IMR-90 (cell line): ENCODE data around the gene FGB. TPM values are rescaled to one million over a fixed set of nuclear protein-coding genes. Genes with fewer than 3 reads are reported as not detected.

Source experiments
- ATAC-seq: fragments of 200-7000 bp; cut with Tn5 transposase; 2 replicates; pipeline ENCODE4 v1.9.1; 2020; ENCODE audit warnings: low read depth, mild to moderate bottlenecking, moderate library complexity
- BruUV-seq: library from RNA; stranded (reverse); fragments of 400-500 nt; replicated peaks from 2 replicates; lab custom pipeline; 2021; lab: Mats Ljungman, UMichigan
- CTCF ChIA-PET: fragments of 300-600 bp; formaldehyde crosslinking; extraction: SDS; loops from one replicate; lab custom pipeline; 2021; ENCODE audit warnings: antibody characterized with exemption; lab: Yijun Ruan, JAX
- POLR2A ChIA-PET: fragments of 300-600 bp; sonication (Branson Sonifier 250); formaldehyde crosslinking; loops from one replicate; lab custom pipeline; 2022; ENCODE audit warnings: antibody characterized with exemption; ENCODE audit not compliant: unreplicated experiment; lab: Charles Lee
- DNase-seq: peaks from one replicate; pipeline ENCODE4 v3.0.0; 2013
- H2AFZ ChIP-seq: replicated peaks from 2 replicates; pipeline ENCODE3; 2013; ENCODE audit warnings: low read length, mild to moderate bottlenecking; ENCODE audit not compliant: poor library complexity
- H2AK5ac ChIP-seq: 2 replicates; pipeline ENCODE4 v1.6.1; 2013; ENCODE audit warnings: low read depth, low read length, inconsistent platforms
- H2AK9ac ChIP-seq: replicated peaks from 2 replicates; pipeline ENCODE3; 2013; ENCODE audit warnings: mild to moderate bottlenecking, low read depth, low read length, moderate library complexity; ENCODE audit not compliant: poor library complexity
- H2BK120ac ChIP-seq: 2 replicates; pipeline ENCODE4 v1.6.1; 2013; ENCODE audit warnings: low read depth, low read length, inconsistent platforms
- H2BK15ac ChIP-seq: 3 replicates; pipeline ENCODE4 v1.6.1; 2013; ENCODE audit warnings: low read depth, low read length, inconsistent platforms
- H2BK20ac ChIP-seq: 2 replicates; pipeline ENCODE4 v1.6.1; 2013; ENCODE audit warnings: low read depth, mild to moderate bottlenecking, inconsistent platforms, low read length, moderate library complexity
- H2BK5ac ChIP-seq: 2 replicates; pipeline ENCODE4 v1.6.1; 2013; ENCODE audit warnings: mild to moderate bottlenecking, low read depth, low read length, inconsistent platforms; ENCODE audit not compliant: poor library complexity, severe bottlenecking
- H3K14ac ChIP-seq: replicated peaks from 2 replicates; pipeline ENCODE4 v1.6.1; 2013; ENCODE audit warnings: low read depth, low read length, inconsistent platforms
- H3K18ac ChIP-seq: 2 replicates; pipeline ENCODE4 v1.6.1; 2013; ENCODE audit warnings: low read depth, low read length, control low read depth
- H3K23ac ChIP-seq: 2 replicates; pipeline ENCODE4 v1.6.1; 2013; ENCODE audit warnings: low read depth, low read length, inconsistent platforms
- H3K27ac ChIP-seq: 2 replicates; pipeline ENCODE4 v1.5.1; 2013; ENCODE audit warnings: mild to moderate bottlenecking, control low read depth, low read length; ENCODE audit not compliant: insufficient read depth
- H3K27me3 ChIP-seq: 2 replicates; pipeline ENCODE4 v1.6.1; 2013; ENCODE audit warnings: low read length; ENCODE audit not compliant: control insufficient read depth, insufficient read depth
- H3K36me3 ChIP-seq: 2 replicates; pipeline ENCODE4 v1.6.1; 2013; ENCODE audit warnings: low read length, mixed read lengths; ENCODE audit not compliant: control insufficient read depth, insufficient read depth
- H3K4ac ChIP-seq: 2 replicates; pipeline ENCODE4 v1.6.1; 2013; ENCODE audit warnings: low read depth, low read length, inconsistent platforms
- H3K4me1 ChIP-seq: 2 replicates; pipeline ENCODE4 v1.6.1; 2013; ENCODE audit warnings: low read length, mixed read lengths; ENCODE audit not compliant: control insufficient read depth, insufficient read depth
- H3K4me2 ChIP-seq: 2 replicates; pipeline ENCODE4 v1.6.1; 2013; ENCODE audit warnings: low read depth, mild to moderate bottlenecking, control low read depth, low read length, moderate library complexity
- H3K4me3 ChIP-seq: 2 replicates; pipeline ENCODE4 v1.5.1; 2013; ENCODE audit warnings: low read depth, mild to moderate bottlenecking, control low read depth, low read length, moderate library complexity; ENCODE audit not compliant: insufficient read depth
- H3K56ac ChIP-seq: 2 replicates; pipeline ENCODE4 v1.6.1; 2013; ENCODE audit warnings: low read length, inconsistent platforms; ENCODE audit not compliant: insufficient read depth; ENCODE audit errors: extremely low read depth
- H3K79me1 ChIP-seq, 2 experiments: 2 replicates each; pipeline ENCODE4 v1.6.1; 2013; ENCODE audit warnings: low read length in 2 of 2, inconsistent platforms in 1 of 2, low read depth in 1 of 2
- H3K9ac ChIP-seq: 2 replicates; pipeline ENCODE4 v1.6.1; 2013; ENCODE audit warnings: low read depth, low read length, control low read depth
- H3K9me1 ChIP-seq: 2 replicates; pipeline ENCODE4 v1.6.1; 2013; ENCODE audit warnings: low read length, inconsistent platforms; ENCODE audit not compliant: insufficient read depth
- H3K9me3 ChIP-seq: 2 replicates; pipeline ENCODE4 v1.6.1; 2013; ENCODE audit warnings: low read length; ENCODE audit not compliant: control insufficient read depth, insufficient read depth
- H4K20me1 ChIP-seq: 2 replicates; pipeline ENCODE4 v1.6.1; 2013; ENCODE audit warnings: low read length, inconsistent platforms; ENCODE audit not compliant: insufficient read depth
- H4K5ac ChIP-seq: 2 replicates; pipeline ENCODE4 v1.6.1; 2013; ENCODE audit warnings: mild to moderate bottlenecking, low read depth, low read length, control low read depth
- H4K8ac ChIP-seq, 2 experiments: 2 replicates each; pipeline ENCODE4 v1.6.1; 2013; ENCODE audit warnings: low read depth in 2 of 2, low read length in 2 of 2, control low read depth in 1 of 2, inconsistent platforms in 1 of 2
- H4K91ac ChIP-seq: 2 replicates; pipeline ENCODE4 v1.6.1; 2013; ENCODE audit warnings: low read depth, low read length, inconsistent platforms; ENCODE audit not compliant: insufficient read depth
- CHD1 ChIP-seq: IDR thresholded peaks from 2 replicates; pipeline ENCODE4 v1.6.1; 2012; ENCODE audit warnings: low read depth, low read length, improper control_type of control experiment
- ELK1 ChIP-seq: fragments of 150-350 bp; IDR thresholded peaks from 2 replicates; pipeline ENCODE4 v1.6.1; 2016; ENCODE audit warnings: low read depth, mild to moderate bottlenecking, low read length, moderate library complexity, borderline replicate concordance
- FOS ChIP-seq: fragments of 150-350 bp; IDR thresholded peaks from 2 replicates; pipeline ENCODE4 v1.6.1; 2016; ENCODE audit warnings: low read depth, low read length
- MAFK ChIP-seq: IDR thresholded peaks from 2 replicates; pipeline ENCODE4 v1.6.1; 2012; ENCODE audit warnings: low read depth, low read length, improper control_type of control experiment
- MAZ ChIP-seq: IDR thresholded peaks from 2 replicates; pipeline ENCODE4 v1.6.1; 2012; ENCODE audit warnings: low read depth, mild to moderate bottlenecking, low read length, improper control_type of control experiment, moderate library complexity, borderline replicate concordance
- MXI1 ChIP-seq: IDR thresholded peaks from 2 replicates; pipeline ENCODE4 v1.6.1; 2012; ENCODE audit warnings: low read depth, mild to moderate bottlenecking, low read length, moderate library complexity, borderline replicate concordance
- RAD21 ChIP-seq: IDR thresholded peaks from 2 replicates; pipeline ENCODE4 v1.6.1; 2012; ENCODE audit warnings: low read length, improper control_type of control experiment
- RCOR1 ChIP-seq: IDR thresholded peaks from 2 replicates; pipeline ENCODE4 v1.6.1; 2012; ENCODE audit warnings: mild to moderate bottlenecking, low read length, improper control_type of control experiment; ENCODE audit not compliant: insufficient replicate concordance
- RFX5 ChIP-seq: IDR thresholded peaks from 2 replicates; pipeline ENCODE4 v1.8.0; 2012; ENCODE audit warnings: low read depth, mild to moderate bottlenecking, low read length, moderate library complexity
- USF2 ChIP-seq: fragments of 150-350 bp; IDR thresholded peaks from 2 replicates; pipeline ENCODE4 v1.6.1; 2017; ENCODE audit warnings: mild to moderate bottlenecking, antibody characterized with exemption, low read length, low read depth
- WGBS, 2 experiments: methylation state at CpG; one replicate each; pipeline versions ENCODE4 v1.1.5 to v1.1.7; 2013; ENCODE audit warnings: missing lambda C conversion rate in 2 of 2; ENCODE audit not compliant: insufficient read length in 1 of 2; ENCODE audit errors: extremely low coverage in 2 of 2; 5-methylcytosine and 5-hydroxymethylcytosine counted together
- dilution Hi-C: fragments of 300-500 bp; cut with HindIII; formaldehyde crosslinking; loops from one replicate; pipeline ENCODE4 v1.14.3; 2018; ENCODE audit warnings: low sequenced_read_pairs; ENCODE audit not compliant: unreplicated experiment
- in situ Hi-C: fragments of 300-500 bp; cut with MboI; formaldehyde crosslinking; loops from 3 replicates; pipeline ENCODE4 v1.14.3; 2019; ENCODE audit warnings: low sequenced_read_pairs, inconsistent platforms, mixed read lengths
- intact Hi-C: fragments of 100-400 bp; cut with micrococcal nuclease; formaldehyde crosslinking; loops from 2 replicates; pipeline ENCODE4 v1.10.0; 2022
- polyA plus RNA-seq, 3 experiments: library from polyadenylated mRNA; depleted of rRNA; stranded (reverse); fragments of >200 nt; gene quantifications; 2 replicates each; pipeline ENCODE4 v1.2.3, GENCODE V29; 2012; ENCODE audit warnings: low replicate concordance in 1 of 3
- total RNA-seq: library from RNA; depleted of rRNA; stranded (reverse); fragments of >200 nt; gene quantifications from 2 replicates; pipeline ENCODE4 v1.2.3, GENCODE V29; 2012

FGB gene
- total and polyA plus RNA-seq, 2 of the 4 experiments (the other 2 are of a cell fraction), result not detected

DNA sequence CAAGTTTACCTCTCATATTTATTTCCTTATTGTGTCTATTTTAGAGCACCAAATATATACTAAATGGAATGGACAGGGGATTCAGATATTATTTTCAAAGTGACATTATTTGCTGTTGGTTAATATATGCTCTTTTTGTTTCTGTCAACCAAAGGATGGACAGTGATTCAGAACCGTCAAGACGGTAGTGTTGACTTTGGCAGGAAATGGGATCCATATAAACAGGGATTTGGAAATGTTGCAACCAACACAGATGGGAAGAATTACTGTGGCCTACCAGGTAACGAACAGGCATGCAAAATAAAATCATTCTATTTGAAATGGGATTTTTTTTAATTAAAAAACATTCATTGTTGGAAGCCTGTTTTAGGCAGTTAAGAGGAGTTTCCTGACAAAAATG lies 6.2 kb downstream of the FGB start:
- Histone ChIP-seq H3K27ac (no peak overlapping the region), H3K9me3 (no peaks in the 10 kb centered on the region), H3K56ac (no peak overlapping the region), H2BK5ac (no peak overlapping the region), H4K91ac (no peak overlapping the region), H3K23ac (no peak overlapping the region), H3K4me3 (no peak overlapping the region), H2BK120ac (no peak overlapping the region), H4K5ac (no peak overlapping the region), H3K4me1 (no peaks in the 10 kb centered on the region; the same call in 1 of the 2 replicates), H3K36me3 (no peaks in the 10 kb centered on the region), H2AK5ac (no peak overlapping the region), H2BK20ac (no peak overlapping the region), H3K79me1 (no peaks in the 10 kb centered on the region), H2AFZ (no peak overlapping the region), H3K4ac (no peak overlapping the region), H3K27me3 (no peaks in the 10 kb centered on the region; the same call in 1 of the 2 replicates), H4K20me1 (no peaks in the 10 kb centered on the region), H2AK9ac (no peak overlapping the region), H3K4me2 (no peak overlapping the region), H3K14ac (no peak overlapping the region), H3K18ac (no peak overlapping the region), H3K9ac (no peak overlapping the region), H3K9me1 (no peaks in the 10 kb centered on the region), H2BK15ac (no peak overlapping the region), H4K8ac (no peak overlapping the region)
- CTCF ChIA-PET, result interaction anchor here (0.9 to 1.3 kb wide), 3 partner anchors 10 to 50 kb away, joined by 3 to 5 read pairs (median 4); no protein-coding TSS in a partner anchor
- TF ChIP-seq ELK1 (no peak), CHD1 (no peak), RCOR1 (no peak), FOS (no peak), RFX5 (no peak), RAD21 (no peak), MAFK (no peak), USF2 (no peak), MXI1 (no peak), MAZ (no peak)
- no peak for ATAC-seq
- no TSS peak for BruUV-seq
- intact Hi-C loops (no loop called here), in situ Hi-C loops (loop anchor here (25.0 kb wide), 1 partner anchor 793 kb away; no protein-coding TSS in a partner anchor), dilution Hi-C loops (no loop called here)
- POLR2A ChIA-PET, result interaction anchor here (0.6 kb wide), 1 partner anchor 18 kb away, joined by 5 read pairs; no protein-coding TSS in a partner anchor
- whole genome bisulfite sequencing, 2 experiments, result no CpG with 5 or more reads among the region's 3 CpGs
- no peak for DNase-seq
